NAMALWA (cell line): Measurements from ENCODE around the gene ZNF669.

ENCODE experiments used
- DNase-seq: peaks from one replicate; pipeline ENCODE4 v3.0.0-alpha.2; 2015; ENCODE audit warnings: low spot score

The ZNF669 gene

GRCh38 chr1:247060771-247061170, 43.4 kb downstream of the ZNF669 start:
- no peak for DNase-seq

GRCh38 chr1:247056071-247056470, 48.1 kb downstream of the ZNF669 start:
- DNase-seq: no peak

- DNase-seq: no peak
These were observed 49.2 kb downstream of the ZNF669 start for GRCh38 chr1:247054992-247055415.
